Activated naive CD8-positive, alpha-beta T cell treated with anti-CD3 and anti-CD28 coated beads for 36 hours (primary cell): Measurements from ENCODE around the gene PAPOLB. TPM values are rescaled to one million over a fixed set of nuclear protein-coding genes. Genes with fewer than 3 reads are reported as not detected.
"Not testable (repeated sequence)": the region's sequence is repeated elsewhere in the genome, so short reads cannot be mapped to it uniquely, and the experiment has no call there.

Source experiments
- DNase-seq: peaks from one replicate; pipeline ENCODE4 v3.0.0; 2021
- H3K27ac Mint-ChIP-seq: one replicate; pipeline ENCODE4 v1.8.0; 2022; ENCODE audit warnings: mild to moderate bottlenecking, moderate library complexity, mixed read lengths
- H3K27me3 Mint-ChIP-seq: one replicate; pipeline ENCODE4 v1.8.0; 2022; ENCODE audit warnings: mild to moderate bottlenecking, mixed read lengths
- H3K36me3 Mint-ChIP-seq: one replicate; pipeline ENCODE4 v1.8.0; 2021; ENCODE audit warnings: mild to moderate bottlenecking, mixed read lengths
- H3K4me1 Mint-ChIP-seq: one replicate; pipeline ENCODE4 v1.8.0; 2021; ENCODE audit warnings: mixed read lengths
- H3K4me3 Mint-ChIP-seq: one replicate; pipeline ENCODE4 v1.8.0; 2022; ENCODE audit warnings: mild to moderate bottlenecking, moderate library complexity, mixed read lengths
- H3K9me3 Mint-ChIP-seq: one replicate; pipeline ENCODE4 v1.8.0; 2022; ENCODE audit warnings: mixed read lengths
- total RNA-seq, 2 experiments: library from RNA; stranded (reverse); gene quantifications; one replicate each; pipeline ENCODE4 v1.2.3, GENCODE V29; 2021

PAPOLB gene
- total RNA-seq = under 1 TPM in 1 of 2 experiments, not detected in 1; 0.04 TPM

DNA sequence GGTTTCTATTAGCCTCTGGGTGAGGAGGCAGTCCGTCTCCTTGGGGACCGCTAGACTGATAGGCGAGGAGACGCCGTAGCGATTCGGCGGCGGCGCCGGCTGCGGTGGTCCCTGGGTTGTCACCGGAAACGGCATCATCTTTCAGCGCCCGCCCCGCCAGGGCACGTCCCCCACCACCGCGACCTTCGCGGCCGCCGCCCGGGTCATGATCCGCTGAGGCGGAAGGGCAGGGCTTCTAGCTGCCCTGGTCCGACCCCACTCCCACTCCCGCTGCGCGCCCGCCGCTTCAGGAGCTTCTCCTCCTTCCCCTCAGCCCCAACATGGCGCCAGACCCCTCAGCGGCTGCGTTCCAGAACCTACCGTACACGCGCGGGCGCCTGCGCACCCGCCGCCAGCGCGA, at the start of gene PAPOLB:
TSS of gene PAPOLB (minus strand) at position 358 of the 400 bp plus-strand sequence. CDS start at position 138, 220 bp downstream.
- H3K27me3 Mint-ChIP-seq = peaks cover 48% of the 10 kb centered on the region
- peaks cover 3% of the 10 kb centered on the region for H3K4me1 Mint-ChIP-seq
- peaks cover 10% of the 10 kb centered on the region for H3K9me3 Mint-ChIP-seq
- H3K27ac Mint-ChIP-seq = no peak within 1 kb of the TSS
- H3K4me3 Mint-ChIP-seq = peak within 1 kb of the TSS; percentile 59
- DNase-seq = peak; percentile 58
- peaks cover 7% of the 10 kb centered on the region for H3K36me3 Mint-ChIP-seq

DNA sequence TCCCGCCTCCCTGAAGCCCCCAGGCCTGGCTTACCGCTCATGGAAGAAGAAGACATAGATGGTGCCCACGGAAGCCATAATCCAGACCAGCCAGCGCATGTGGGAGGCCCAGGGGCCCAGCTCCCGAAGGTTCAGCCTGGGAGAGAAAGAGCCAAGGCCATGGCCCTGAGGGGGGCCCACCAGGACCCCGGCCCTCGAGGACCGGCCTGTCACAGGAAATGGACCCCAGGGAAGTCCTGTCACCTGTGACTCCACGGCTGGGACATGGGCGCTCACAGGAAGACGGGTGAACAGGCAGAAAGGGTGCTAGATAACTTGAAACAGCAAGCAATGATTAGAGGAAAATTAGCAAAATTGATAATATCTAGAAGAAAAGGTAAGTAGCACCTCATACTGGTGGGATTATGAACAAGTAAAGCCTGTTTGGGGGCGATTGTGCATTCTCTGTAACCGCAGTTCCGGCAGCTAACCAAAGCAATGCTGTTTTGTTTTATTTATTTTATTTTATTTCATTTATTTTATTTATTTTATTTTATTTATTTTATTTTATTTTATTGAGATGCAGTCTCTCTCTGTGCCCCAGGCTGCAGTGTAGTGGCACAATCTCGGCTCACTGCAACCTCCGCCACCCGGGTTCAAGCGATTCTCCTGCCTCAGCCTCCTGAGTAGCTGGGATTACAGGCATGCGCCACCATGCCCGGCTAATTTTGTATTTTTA, 49.4 kb upstream of the PAPOLB start:
- no peak for DNase-seq
- Mint-ChIP-seq H3K36me3 (no peaks in the 10 kb centered on the region), H3K27me3 (no peaks in the 10 kb centered on the region), H3K27ac (no peak overlapping the region), H3K4me3 (no peak overlapping the region), H3K9me3 (no peaks in the 10 kb centered on the region), H3K4me1 (no peaks in the 10 kb centered on the region)

GRCh38 chr7:4906682-4907081, 44.9 kb upstream of the PAPOLB start:
- no peaks in the 10 kb centered on the region for H3K4me1 Mint-ChIP-seq
- no peak overlapping the region for H3K27ac Mint-ChIP-seq
- no peak overlapping the region for H3K4me3 Mint-ChIP-seq
- no peaks in the 10 kb centered on the region for H3K9me3 Mint-ChIP-seq
- H3K36me3 Mint-ChIP-seq = no peaks in the 10 kb centered on the region
- no peak for DNase-seq
- H3K27me3 Mint-ChIP-seq = peaks cover 5% of the 10 kb centered on the region

DNA sequence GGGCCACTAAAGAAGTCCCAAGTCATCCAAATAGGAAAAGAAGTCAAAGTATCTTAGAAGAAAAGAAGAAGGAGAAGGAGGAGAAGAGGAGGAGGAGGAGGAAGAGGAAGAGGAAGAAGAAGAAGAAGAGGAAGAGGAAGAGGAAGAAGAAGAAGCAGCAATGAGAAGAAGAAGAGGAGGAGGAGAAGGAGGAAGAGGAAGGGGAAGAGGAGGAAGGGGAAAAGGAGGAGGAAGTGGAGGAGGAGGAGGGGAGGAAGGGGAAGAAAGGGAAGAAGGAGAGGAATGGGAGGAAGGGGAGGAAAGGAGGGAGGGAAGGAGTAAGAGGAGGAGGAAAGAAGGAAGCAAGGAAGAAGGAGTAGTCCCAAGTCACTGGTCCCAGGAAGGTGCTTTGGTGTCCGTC, 43.3 kb upstream of the PAPOLB start:
- no peak for DNase-seq
- no peaks in the 10 kb centered on the region for H3K36me3 Mint-ChIP-seq
- peaks cover 5% of the 10 kb centered on the region for H3K27me3 Mint-ChIP-seq
- no peaks in the 10 kb centered on the region for H3K9me3 Mint-ChIP-seq
- H3K4me3 Mint-ChIP-seq = no peak overlapping the region
- H3K27ac Mint-ChIP-seq = no peak overlapping the region
- no peaks in the 10 kb centered on the region for H3K4me1 Mint-ChIP-seq

DNA sequence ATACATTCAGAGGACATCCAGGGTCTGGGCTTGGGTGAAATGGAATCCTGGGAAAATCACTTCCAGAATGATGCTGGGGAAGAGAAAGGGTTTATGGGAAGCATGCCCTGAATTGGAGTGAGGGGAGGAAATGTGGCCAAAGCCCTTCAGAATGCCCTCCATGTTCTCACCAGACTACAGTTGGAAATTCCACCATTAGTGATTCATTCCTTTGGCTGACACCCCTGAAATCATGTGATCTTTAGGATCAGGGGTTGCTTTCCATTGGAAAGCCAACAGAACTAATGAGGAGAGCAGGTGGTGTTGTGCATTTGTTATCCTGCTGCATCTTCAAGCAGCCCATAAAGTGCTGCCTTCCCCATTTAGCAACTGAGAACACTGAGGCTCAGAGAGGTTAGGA, 42.5 kb upstream of the PAPOLB start:
- Mint-ChIP-seq H3K9me3 (no peaks in the 10 kb centered on the region), H3K27ac (no peak overlapping the region), H3K27me3 (peaks cover 5% of the 10 kb centered on the region), H3K4me1 (no peaks in the 10 kb centered on the region), H3K36me3 (no peaks in the 10 kb centered on the region), H3K4me3 (no peak overlapping the region)
- no peak for DNase-seq

- Mint-ChIP-seq H3K4me3 (no peak overlapping the region), H3K4me1 (no peaks in the 10 kb centered on the region), H3K27me3 (no peaks in the 10 kb centered on the region), H3K36me3 (peaks cover 2% of the 10 kb centered on the region), H3K9me3 (peaks cover 5% of the 10 kb centered on the region), H3K27ac (no peak overlapping the region)
- no peak for DNase-seq
These were observed 33.9 kb upstream of the PAPOLB start for GRCh38 chr7:4895766-4896165.

- Mint-ChIP-seq H3K9me3 (peaks cover 5% of the 10 kb centered on the region), H3K4me1 (no peaks in the 10 kb centered on the region), H3K27ac (no peak overlapping the region), H3K36me3 (peaks cover 2% of the 10 kb centered on the region), H3K4me3 (no peak overlapping the region), H3K27me3 (no peaks in the 10 kb centered on the region)
- no peak for DNase-seq
These were observed 32.7 kb upstream of the PAPOLB start for GRCh38 chr7:4894482-4894881.

- Mint-ChIP-seq H3K9me3 (peaks cover 5% of the 10 kb centered on the region), H3K4me1 (no peaks in the 10 kb centered on the region), H3K4me3 (no peak overlapping the region), H3K36me3 (peaks cover 2% of the 10 kb centered on the region), H3K27ac (no peak overlapping the region), H3K27me3 (no peaks in the 10 kb centered on the region)
- no peak for DNase-seq
These were observed 32.2 kb upstream of the PAPOLB start for GRCh38 chr7:4893929-4894475.

DNA sequence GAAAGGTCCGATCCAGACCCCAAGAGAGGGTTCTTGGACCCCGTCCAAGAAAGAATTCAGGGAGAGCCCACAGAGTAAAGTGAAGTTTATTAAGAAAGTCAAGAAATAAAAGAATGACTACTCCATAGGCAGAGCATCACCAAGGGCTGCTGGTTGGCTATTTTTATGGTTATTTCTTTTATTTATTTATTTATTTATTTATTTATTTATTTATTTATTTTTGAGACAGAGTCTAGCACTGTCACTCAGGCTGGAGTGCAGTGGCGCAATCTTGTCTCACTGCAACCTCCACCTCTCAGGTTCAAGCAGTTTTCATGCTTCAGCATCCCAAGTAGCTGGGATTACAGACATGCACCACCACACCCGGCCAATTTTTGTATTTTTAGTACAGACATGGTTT, 31.4 kb upstream of the PAPOLB start:
- not testable (repeated sequence) for H3K27ac Mint-ChIP-seq, H3K9me3 Mint-ChIP-seq, DNase-seq, H3K4me3 Mint-ChIP-seq, H3K4me1 Mint-ChIP-seq, H3K27me3 Mint-ChIP-seq, H3K36me3 Mint-ChIP-seq

- not testable (repeated sequence) for H3K4me1 Mint-ChIP-seq, H3K9me3 Mint-ChIP-seq, H3K27ac Mint-ChIP-seq, H3K4me3 Mint-ChIP-seq, H3K36me3 Mint-ChIP-seq, H3K27me3 Mint-ChIP-seq, DNase-seq
These were observed 29.7 kb upstream of the PAPOLB start for GRCh38 chr7:4891522-4891921.

GRCh38 chr7:4889682-4890081, 27.9 kb upstream of the PAPOLB start:
- Mint-ChIP-seq H3K36me3 (peaks cover 2% of the 10 kb centered on the region), H3K27ac (no peak overlapping the region), H3K4me3 (no peak overlapping the region), H3K27me3 (no peaks in the 10 kb centered on the region), H3K9me3 (peaks cover 5% of the 10 kb centered on the region), H3K4me1 (no peaks in the 10 kb centered on the region)
- DNase-seq = no peak

- Mint-ChIP-seq H3K9me3 (no peaks in the 10 kb centered on the region), H3K4me1 (no peaks in the 10 kb centered on the region), H3K27ac (no peak overlapping the region), H3K4me3 (no peak overlapping the region), H3K27me3 (peaks cover 8% of the 10 kb centered on the region), H3K36me3 (no peaks in the 10 kb centered on the region)
- DNase-seq = no peak
These were observed 26.3 kb upstream of the PAPOLB start for GRCh38 chr7:4888161-4888560.

GRCh38 chr7:4886671-4887070, 24.8 kb upstream of the PAPOLB start:
- H3K27me3 Mint-ChIP-seq = peaks cover 21% of the 10 kb centered on the region
- no peak for DNase-seq
- H3K27ac Mint-ChIP-seq = no peak overlapping the region
- H3K36me3 Mint-ChIP-seq = no peaks in the 10 kb centered on the region
- H3K4me1 Mint-ChIP-seq = peaks cover 10% of the 10 kb centered on the region
- no peak overlapping the region for H3K4me3 Mint-ChIP-seq
- no peaks in the 10 kb centered on the region for H3K9me3 Mint-ChIP-seq

- peaks cover 31% of the 10 kb centered on the region for H3K27me3 Mint-ChIP-seq
- H3K4me1 Mint-ChIP-seq = peaks cover 10% of the 10 kb centered on the region
- DNase-seq = no peak
- no peak overlapping the region for H3K4me3 Mint-ChIP-seq
- no peak overlapping the region for H3K27ac Mint-ChIP-seq
- no peaks in the 10 kb centered on the region for H3K9me3 Mint-ChIP-seq
- H3K36me3 Mint-ChIP-seq = no peaks in the 10 kb centered on the region
These were observed 23.5 kb upstream of the PAPOLB start for GRCh38 chr7:4885317-4885807.

GRCh38 chr7:4884164-4884563, 22.3 kb upstream of the PAPOLB start:
- DNase-seq = no peak
- H3K4me1 Mint-ChIP-seq = peaks cover 10% of the 10 kb centered on the region
- no peaks in the 10 kb centered on the region for H3K36me3 Mint-ChIP-seq
- H3K4me3 Mint-ChIP-seq = no peak overlapping the region
- no peak overlapping the region for H3K27ac Mint-ChIP-seq
- H3K27me3 Mint-ChIP-seq = peaks cover 35% of the 10 kb centered on the region
- H3K9me3 Mint-ChIP-seq = no peaks in the 10 kb centered on the region
